GM06990 (cell line): Measurements from ENCODE around the gene CERS6.

Experiments
- DNase-seq: peaks from one replicate; pipeline ENCODE4 v3.0.0-alpha.2; 2011; ENCODE audit not compliant: insufficient read length; ENCODE audit errors: extremely low read depth
- H3K27me3 ChIP-seq: replicated peaks from 2 replicates; pipeline ENCODE4 v1.6.0; 2011; ENCODE audit warnings: low read length; ENCODE audit not compliant: control insufficient read depth, insufficient read depth
- H3K36me3 ChIP-seq: 2 replicates; pipeline ENCODE4 v1.5.1; 2011; ENCODE audit warnings: low read length; ENCODE audit not compliant: control insufficient read depth, insufficient read depth
- H3K4me3 ChIP-seq: replicated peaks from 2 replicates; pipeline ENCODE4 v1.5.1; 2011; ENCODE audit warnings: low read depth, mild to moderate bottlenecking, control low read depth, low read length
- TF ChIP-seq, protein P1 (sequence below): IDR thresholded peaks from 2 replicates; pipeline ENCODE4 v1.5.1; 2011; ENCODE audit warnings: low read length, control low read depth, mild to moderate bottlenecking, inconsistent platforms; ENCODE audit not compliant: insufficient read depth, poor library complexity, severe bottlenecking

Gene CERS6

DNA sequence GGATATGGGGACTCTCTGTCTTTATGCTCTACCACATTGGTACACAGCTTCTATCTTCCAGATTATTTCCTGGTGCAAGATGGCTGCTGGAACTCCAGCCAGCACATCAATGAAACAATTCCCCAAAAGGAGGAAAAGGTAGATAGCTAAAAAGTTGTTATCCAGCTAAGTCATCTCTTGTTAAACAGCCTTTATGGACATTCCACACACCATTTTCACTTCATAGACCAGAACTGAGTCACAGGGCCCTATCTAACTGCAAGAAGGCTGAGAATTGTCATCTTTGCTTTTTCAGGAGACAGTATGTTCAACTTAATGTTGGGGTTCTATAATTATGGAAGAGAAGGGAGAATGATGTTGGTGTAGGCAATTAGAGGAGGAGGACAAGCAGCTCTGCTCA is 213.1 kb downstream of the CERS6 start:
- Histone ChIP-seq H3K4me3 (no peak overlapping the region), H3K27me3 (no peaks in the 10 kb centered on the region), H3K36me3 (no peaks in the 10 kb centered on the region)
- DNase-seq = no peak
- TF ChIP-seq, protein P1, sequence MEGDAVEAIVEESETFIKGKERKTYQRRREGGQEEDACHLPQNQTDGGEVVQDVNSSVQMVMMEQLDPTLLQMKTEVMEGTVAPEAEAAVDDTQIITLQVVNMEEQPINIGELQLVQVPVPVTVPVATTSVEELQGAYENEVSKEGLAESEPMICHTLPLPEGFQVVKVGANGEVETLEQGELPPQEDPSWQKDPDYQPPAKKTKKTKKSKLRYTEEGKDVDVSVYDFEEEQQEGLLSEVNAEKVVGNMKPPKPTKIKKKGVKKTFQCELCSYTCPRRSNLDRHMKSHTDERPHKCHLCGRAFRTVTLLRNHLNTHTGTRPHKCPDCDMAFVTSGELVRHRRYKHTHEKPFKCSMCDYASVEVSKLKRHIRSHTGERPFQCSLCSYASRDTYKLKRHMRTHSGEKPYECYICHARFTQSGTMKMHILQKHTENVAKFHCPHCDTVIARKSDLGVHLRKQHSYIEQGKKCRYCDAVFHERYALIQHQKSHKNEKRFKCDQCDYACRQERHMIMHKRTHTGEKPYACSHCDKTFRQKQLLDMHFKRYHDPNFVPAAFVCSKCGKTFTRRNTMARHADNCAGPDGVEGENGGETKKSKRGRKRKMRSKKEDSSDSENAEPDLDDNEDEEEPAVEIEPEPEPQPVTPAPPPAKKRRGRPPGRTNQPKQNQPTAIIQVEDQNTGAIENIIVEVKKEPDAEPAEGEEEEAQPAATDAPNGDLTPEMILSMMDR = no peak

DNA sequence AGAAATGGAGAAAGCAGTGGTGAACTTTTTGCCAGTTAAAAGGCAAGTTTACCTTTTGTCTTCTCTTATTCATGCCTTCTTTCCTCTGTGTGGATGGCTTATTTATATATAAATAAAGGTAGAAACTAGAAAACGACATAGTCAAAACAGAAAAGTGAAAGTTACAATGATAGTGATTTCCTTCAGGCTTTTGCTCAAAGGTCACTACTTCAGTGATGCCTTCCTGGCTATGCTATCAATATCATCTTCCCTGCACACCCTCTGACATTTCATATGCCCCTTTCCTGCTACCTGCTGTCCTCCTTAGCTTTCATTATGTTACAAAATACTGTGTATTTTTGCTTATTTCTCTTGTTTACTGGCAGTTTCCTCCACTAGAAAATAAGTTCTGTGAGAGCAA is 214.4 kb downstream of the CERS6 start:
- TF ChIP-seq, protein P1 = no peak
- no peak for DNase-seq
- H3K4me3 ChIP-seq = no peak overlapping the region
- H3K36me3 ChIP-seq = no peaks in the 10 kb centered on the region
- no peaks in the 10 kb centered on the region for H3K27me3 ChIP-seq

GRCh38 chr2:168671932-168672331 is 215.9 kb downstream of the CERS6 start:
- TF ChIP-seq, protein P1 = no peak
- Histone ChIP-seq H3K27me3 (no peaks in the 10 kb centered on the region), H3K4me3 (no peak overlapping the region), H3K36me3 (no peaks in the 10 kb centered on the region)
- DNase-seq = no peak

GRCh38 chr2:168673265-168674189 is 217.5 kb downstream of the CERS6 start:
- TF ChIP-seq, protein P1 = no peak
- no peak for DNase-seq

GRCh38 chr2:168678153-168678853 is 222.2 kb downstream of the CERS6 start:
- H3K27me3 ChIP-seq = no peaks in the 10 kb centered on the region
- TF ChIP-seq, protein P1 = no peak
- no peaks in the 10 kb centered on the region for H3K36me3 ChIP-seq
- H3K4me3 ChIP-seq = no peak overlapping the region
- DNase-seq = no peak

More at GRCh38 chr2:168673265-168674189, 217.5 kb downstream of the CERS6 start:
- no peak overlapping the region for H3K4me3 ChIP-seq
- H3K27me3 ChIP-seq = no peaks in the 10 kb centered on the region
- H3K36me3 ChIP-seq = no peaks in the 10 kb centered on the region
